GOT3 (cell line): ENCODE results near the gene MPRIP.
A peak's percentile ranks its signal among the peaks of the same experiment; 100 is the strongest.

ENCODE experiments used
- DNase-seq: peaks from one replicate; lab custom pipeline; 2025; ENCODE audit warnings: mixed read lengths; lab: John Stamatoyannopoulos, UW

Gene MPRIP

GRCh38 chr17:17028059-17028877 lies 14.0 kb upstream of the MPRIP start:
- no peak for DNase-seq

GRCh38 chr17:17028878-17029535 lies 13.2 kb upstream of the MPRIP start:
- DNase-seq, result no peak

- DNase-seq, result no peak
Measured at GRCh38 chr17:17029938-17030337, 12.3 kb upstream of the MPRIP start.

GRCh38 chr17:17030515-17031211 lies 11.6 kb upstream of the MPRIP start:
- no peak for DNase-seq

- DNase-seq, result no peak
Measured at GRCh38 chr17:17032131-17032692, 10.0 kb upstream of the MPRIP start.

GRCh38 chr17:17033466-17033865 lies 8.8 kb upstream of the MPRIP start:
- no peak for DNase-seq

- no peak for DNase-seq
Measured at GRCh38 chr17:17034026-17034425, 8.2 kb upstream of the MPRIP start.

GRCh38 chr17:17034496-17035075 lies 7.7 kb upstream of the MPRIP start:
- DNase-seq, result no peak

- DNase-seq, result no peak
Measured at GRCh38 chr17:17035490-17035889, 6.8 kb upstream of the MPRIP start.

- no peak for DNase-seq
Measured at GRCh38 chr17:17035920-17036523, 6.2 kb upstream of the MPRIP start.

GRCh38 chr17:17036524-17036998 lies 5.7 kb upstream of the MPRIP start:
- no peak for DNase-seq

GRCh38 chr17:17039911-17040310 lies 2.3 kb upstream of the MPRIP start:
- no peak for DNase-seq

- no peak for DNase-seq
Measured at GRCh38 chr17:17041018-17041521, 1.2 kb upstream of the MPRIP start.

GRCh38 chr17:17041571-17042383 lies 480 bp upstream of the MPRIP start:
- peak; percentile 93 for DNase-seq

- no peak for DNase-seq
Measured at GRCh38 chr17:17042851-17043460, 699 bp downstream of the MPRIP start.

- no peak for DNase-seq
Measured at GRCh38 chr17:17043461-17044271, 1.4 kb downstream of the MPRIP start.

- no peak for DNase-seq
Measured at GRCh38 chr17:17044846-17045561, 2.7 kb downstream of the MPRIP start.

GRCh38 chr17:17048106-17048505 lies 5.8 kb downstream of the MPRIP start:
- no peak for DNase-seq
